Astrocyte (in vitro differentiated cells and primary cell): ENCODE measurements around the gene MEGF11. TPM values are rescaled to one million over a fixed set of nuclear protein-coding genes. Genes with fewer than 3 reads are reported as not detected.

Experiments used
- DNase-seq: peaks from one replicate; pipeline ENCODE4 v3.0.0-alpha.2; 2010; ENCODE audit warnings: low read depth
- FAIRE-seq: peaks from 2 replicates; lab custom pipeline; 2011; peaks lifted over from hg19 to GRCh38; lab: Jason Lieb, UNC
- H2AFZ ChIP-seq: 2 replicates; pipeline ENCODE4 v1.6.0; 2012; ENCODE audit warnings: low read depth, low read length, inconsistent platforms
- H3K27ac ChIP-seq: 2 replicates; pipeline ENCODE4 v1.5.1; 2011; ENCODE audit warnings: low read depth, low read length, inconsistent platforms
- H3K27me3 ChIP-seq: 2 replicates; pipeline ENCODE4 v1.6.0; 2011; ENCODE audit warnings: low read length, inconsistent platforms; ENCODE audit not compliant: insufficient read depth
- H3K36me3 ChIP-seq: 2 replicates; pipeline ENCODE4 v1.5.1; 2011; ENCODE audit warnings: low read length, inconsistent platforms; ENCODE audit not compliant: insufficient read depth
- H3K4me1 ChIP-seq: 2 replicates; pipeline ENCODE4 v1.5.1; 2011; ENCODE audit warnings: low read length, inconsistent platforms; ENCODE audit not compliant: insufficient read depth
- H3K4me2 ChIP-seq: 2 replicates; pipeline ENCODE4 v1.6.0; 2012; ENCODE audit warnings: low read length, inconsistent platforms
- H3K4me3 ChIP-seq: 2 replicates; pipeline ENCODE4 v1.5.1; 2011; ENCODE audit warnings: low read depth, mild to moderate bottlenecking, low read length, inconsistent platforms; ENCODE audit not compliant: insufficient read depth
- H3K79me2 ChIP-seq: 2 replicates; pipeline ENCODE4 v1.6.0; 2012; ENCODE audit warnings: mild to moderate bottlenecking, low read length, inconsistent platforms; ENCODE audit not compliant: insufficient read depth
- H3K9ac ChIP-seq: 2 replicates; pipeline ENCODE4 v1.6.0; 2012; ENCODE audit warnings: mild to moderate bottlenecking, low read length, inconsistent platforms
- H3K9me3 ChIP-seq: 2 replicates; pipeline ENCODE4 v1.5.1; 2012; ENCODE audit warnings: low read depth, mild to moderate bottlenecking, low read length, inconsistent platforms; ENCODE audit not compliant: insufficient read depth
- H4K20me1 ChIP-seq: 2 replicates; pipeline ENCODE4 v1.6.0; 2012; ENCODE audit warnings: low read length, inconsistent platforms; ENCODE audit not compliant: insufficient read depth
- H3K27ac Mint-ChIP-seq: one replicate; pipeline ENCODE4 v1.8.0; 2021; ENCODE audit warnings: mild to moderate bottlenecking, mixed read lengths; ENCODE audit not compliant: unreplicated experiment
- H3K27me3 Mint-ChIP-seq: one replicate; pipeline ENCODE4 v1.8.0; 2021; ENCODE audit warnings: low read depth, mixed read lengths; ENCODE audit not compliant: unreplicated experiment
- H3K36me3 Mint-ChIP-seq: one replicate; pipeline ENCODE4 v1.8.0; 2021; ENCODE audit warnings: low read depth, mixed read lengths; ENCODE audit not compliant: unreplicated experiment
- H3K4me1 Mint-ChIP-seq: one replicate; pipeline ENCODE4 v1.8.0; 2021; ENCODE audit warnings: low read depth, mixed read lengths; ENCODE audit not compliant: unreplicated experiment
- H3K4me3 Mint-ChIP-seq: one replicate; pipeline ENCODE4 v1.8.0; 2021; ENCODE audit warnings: mild to moderate bottlenecking, moderate library complexity, mixed read lengths; ENCODE audit not compliant: unreplicated experiment
- H3K9me3 Mint-ChIP-seq: one replicate; pipeline ENCODE4 v1.8.0; 2021; ENCODE audit warnings: mild to moderate bottlenecking, mixed read lengths; ENCODE audit not compliant: unreplicated experiment
- EZH2 ChIP-seq: IDR thresholded peaks from 2 replicates; pipeline ENCODE4 v1.6.1; 2012; ENCODE audit warnings: mild to moderate bottlenecking, low read length, inconsistent platforms; ENCODE audit not compliant: insufficient read depth
- total RNA-seq: library from RNA; stranded (reverse); gene quantifications from 2 replicates; pipeline ENCODE4 v1.2.1, GENCODE V29; 2021
- TF ChIP-seq, protein P1 (sequence below): IDR thresholded peaks from 2 replicates; pipeline ENCODE4 v1.5.1; 2011; ENCODE audit warnings: low read depth, mild to moderate bottlenecking, inconsistent platforms, low read length, moderate library complexity; ENCODE audit not compliant: insufficient read depth

The MEGF11 gene
- total RNA-seq, 1 donor from 2014 or later = 0.16 TPM

DNA sequence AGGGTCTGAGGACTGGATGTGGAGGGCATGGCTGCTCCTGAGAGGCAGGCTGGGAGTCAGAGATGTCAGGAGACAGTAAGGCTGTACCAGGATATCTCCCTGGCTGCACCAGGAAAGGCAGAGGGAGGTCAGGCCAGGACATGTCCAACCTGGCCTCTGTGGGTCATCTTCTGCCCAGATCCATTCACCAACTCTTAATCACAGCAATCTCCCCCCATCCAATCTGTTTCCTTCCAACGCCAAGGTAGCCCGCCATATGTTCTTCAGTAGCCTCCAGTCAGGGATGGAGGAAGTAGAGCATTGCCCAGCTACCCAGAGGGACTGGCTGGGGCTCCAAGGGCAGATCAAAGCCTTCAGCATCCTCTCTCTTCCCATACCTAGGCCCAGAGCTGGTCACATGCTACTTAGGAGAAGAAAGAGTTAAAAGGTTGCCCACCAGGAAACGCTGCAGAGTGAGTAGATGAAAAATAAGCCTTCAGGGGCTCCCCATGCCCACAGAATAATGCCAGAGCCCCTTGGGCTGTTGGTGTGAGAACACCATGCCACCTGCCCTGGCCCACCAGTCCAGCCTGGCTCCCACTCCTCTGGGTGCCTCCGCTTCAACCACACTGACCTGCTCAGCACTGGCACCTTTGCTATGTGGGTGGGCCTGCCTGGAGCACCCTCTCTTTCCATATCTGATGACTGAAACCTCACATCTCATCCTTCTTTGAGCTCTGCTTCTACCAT is 176.8 kb downstream of the MEGF11 start:
- Mint-ChIP-seq H3K4me1 (peaks cover 16% of the 10 kb centered on the region), H3K27me3 (peaks cover 29% of the 10 kb centered on the region), H3K27ac (no peak overlapping the region), H3K36me3 (peaks cover 2% of the 10 kb centered on the region), H3K9me3 (peaks cover 2% of the 10 kb centered on the region), H3K4me3 (no peak overlapping the region)
- Histone ChIP-seq H4K20me1 (peaks cover 12% of the 10 kb centered on the region), H3K79me2 (no peaks in the 10 kb centered on the region), H2AFZ (no peak overlapping the region), H3K27me3 (peaks cover 38% of the 10 kb centered on the region), H3K9me3 (no peaks in the 10 kb centered on the region), H3K27ac (no peak overlapping the region), H3K36me3 (no peaks in the 10 kb centered on the region), H3K4me2 (no peak overlapping the region), H3K9ac (no peak overlapping the region), H3K4me1 (peaks cover 9% of the 10 kb centered on the region), H3K4me3 (no peak overlapping the region)
- DNase-seq = no peak
- no peak for FAIRE-seq
- TF ChIP-seq EZH2 = no peak
- TF ChIP-seq, protein P1, sequence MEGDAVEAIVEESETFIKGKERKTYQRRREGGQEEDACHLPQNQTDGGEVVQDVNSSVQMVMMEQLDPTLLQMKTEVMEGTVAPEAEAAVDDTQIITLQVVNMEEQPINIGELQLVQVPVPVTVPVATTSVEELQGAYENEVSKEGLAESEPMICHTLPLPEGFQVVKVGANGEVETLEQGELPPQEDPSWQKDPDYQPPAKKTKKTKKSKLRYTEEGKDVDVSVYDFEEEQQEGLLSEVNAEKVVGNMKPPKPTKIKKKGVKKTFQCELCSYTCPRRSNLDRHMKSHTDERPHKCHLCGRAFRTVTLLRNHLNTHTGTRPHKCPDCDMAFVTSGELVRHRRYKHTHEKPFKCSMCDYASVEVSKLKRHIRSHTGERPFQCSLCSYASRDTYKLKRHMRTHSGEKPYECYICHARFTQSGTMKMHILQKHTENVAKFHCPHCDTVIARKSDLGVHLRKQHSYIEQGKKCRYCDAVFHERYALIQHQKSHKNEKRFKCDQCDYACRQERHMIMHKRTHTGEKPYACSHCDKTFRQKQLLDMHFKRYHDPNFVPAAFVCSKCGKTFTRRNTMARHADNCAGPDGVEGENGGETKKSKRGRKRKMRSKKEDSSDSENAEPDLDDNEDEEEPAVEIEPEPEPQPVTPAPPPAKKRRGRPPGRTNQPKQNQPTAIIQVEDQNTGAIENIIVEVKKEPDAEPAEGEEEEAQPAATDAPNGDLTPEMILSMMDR = no peak

DNA sequence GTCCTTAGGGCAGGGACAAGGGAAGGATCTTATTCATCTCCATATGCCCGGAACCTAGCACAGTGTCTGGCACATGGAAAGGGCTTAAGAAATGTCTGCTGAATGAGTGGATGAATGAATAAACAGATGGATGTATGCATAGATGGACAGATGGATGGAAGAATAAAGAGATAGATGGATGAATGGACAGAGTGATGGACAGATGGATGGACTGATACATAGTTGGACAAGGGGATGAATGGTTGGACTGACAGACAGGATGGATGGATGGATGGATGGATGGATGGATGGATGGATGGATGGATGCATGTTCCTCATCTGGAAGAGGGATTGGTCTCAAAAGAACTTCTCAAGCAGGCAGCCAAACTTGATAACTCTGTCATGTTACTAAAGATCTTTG is 177.6 kb downstream of the MEGF11 start:
- Mint-ChIP-seq H3K27me3 (peaks cover 29% of the 10 kb centered on the region), H3K4me1 (peaks cover 16% of the 10 kb centered on the region), H3K27ac (no peak overlapping the region), H3K9me3 (peaks cover 2% of the 10 kb centered on the region), H3K4me3 (no peak overlapping the region), H3K36me3 (peaks cover 2% of the 10 kb centered on the region)
- no peaks in the 10 kb centered on the region for H3K9me3 ChIP-seq
- TF ChIP-seq EZH2 = no peak
- TF ChIP-seq, protein P1 = no peak
- DNase-seq (no peak), FAIRE-seq (no peak)
- no peak overlapping the region for H3K4me2 ChIP-seq
- H4K20me1 ChIP-seq = peaks cover 12% of the 10 kb centered on the region
- no peaks in the 10 kb centered on the region for H3K36me3 ChIP-seq
- H3K9ac ChIP-seq = no peak overlapping the region
- H2AFZ ChIP-seq = no peak overlapping the region
- peaks cover 7% of the 10 kb centered on the region for H3K4me1 ChIP-seq
- H3K4me3 ChIP-seq = no peak overlapping the region
- H3K79me2 ChIP-seq = no peaks in the 10 kb centered on the region
- H3K27me3 ChIP-seq = peaks cover 41% of the 10 kb centered on the region
- H3K27ac ChIP-seq = no peak overlapping the region
